PC-3 (cell line): ENCODE measurements around the gene PLXNA1.

ENCODE experiments used
- CTCF ChIP-seq: fragments of 300-600 bp; sonication (generic); conservative IDR thresholded peaks from 2 replicates; pipeline ENCODE4 v1.5.1; 2017; ENCODE audit warnings: antibody characterized with exemption, low read depth, mild to moderate bottlenecking, low read length
- EZH2 ChIP-seq: fragments of 300-600 bp; sonication (generic); IDR thresholded peaks from one replicate; pipeline ENCODE4 v1.6.1; 2017; ENCODE audit warnings: antibody characterized with exemption, mild to moderate bottlenecking, low read length; ENCODE audit not compliant: unreplicated experiment

GRCh38 chr3:127017781-127018180 lies 34.9 kb downstream of the PLXNA1 start:
- TF ChIP-seq CTCF (no peak), EZH2 (no peak)
